ENCODE measurements around the gene REPS1.

DNA sequence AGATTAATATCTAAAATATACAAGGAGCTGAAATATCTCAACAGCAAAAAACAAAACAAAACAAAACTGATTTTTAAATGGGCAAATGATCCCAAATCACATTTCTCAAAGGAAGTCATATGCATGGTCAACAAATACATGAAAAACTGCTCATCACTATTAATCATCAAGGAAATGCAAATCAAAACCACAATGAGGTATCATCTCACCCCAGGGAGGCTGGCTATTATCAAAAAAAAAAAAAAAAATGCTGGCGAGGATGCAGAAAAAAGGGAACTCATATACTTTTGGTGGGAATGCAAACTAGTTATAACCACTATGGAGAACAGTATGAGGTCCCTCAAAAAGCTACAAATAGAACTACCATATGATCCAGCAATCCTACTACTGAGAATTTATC is 34.6 kb downstream of the REPS1 start:
- TF ChIP-seq, protein P1, sequence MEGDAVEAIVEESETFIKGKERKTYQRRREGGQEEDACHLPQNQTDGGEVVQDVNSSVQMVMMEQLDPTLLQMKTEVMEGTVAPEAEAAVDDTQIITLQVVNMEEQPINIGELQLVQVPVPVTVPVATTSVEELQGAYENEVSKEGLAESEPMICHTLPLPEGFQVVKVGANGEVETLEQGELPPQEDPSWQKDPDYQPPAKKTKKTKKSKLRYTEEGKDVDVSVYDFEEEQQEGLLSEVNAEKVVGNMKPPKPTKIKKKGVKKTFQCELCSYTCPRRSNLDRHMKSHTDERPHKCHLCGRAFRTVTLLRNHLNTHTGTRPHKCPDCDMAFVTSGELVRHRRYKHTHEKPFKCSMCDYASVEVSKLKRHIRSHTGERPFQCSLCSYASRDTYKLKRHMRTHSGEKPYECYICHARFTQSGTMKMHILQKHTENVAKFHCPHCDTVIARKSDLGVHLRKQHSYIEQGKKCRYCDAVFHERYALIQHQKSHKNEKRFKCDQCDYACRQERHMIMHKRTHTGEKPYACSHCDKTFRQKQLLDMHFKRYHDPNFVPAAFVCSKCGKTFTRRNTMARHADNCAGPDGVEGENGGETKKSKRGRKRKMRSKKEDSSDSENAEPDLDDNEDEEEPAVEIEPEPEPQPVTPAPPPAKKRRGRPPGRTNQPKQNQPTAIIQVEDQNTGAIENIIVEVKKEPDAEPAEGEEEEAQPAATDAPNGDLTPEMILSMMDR (IDR thresholded peaks at IDR 0.05): no peak
- no peak for TF ChIP-seq POLR2A (IDR thresholded peaks at IDR 0.05)
